ENCODE measurements around the gene SIPA1L3. TPM values are rescaled to one million over a fixed set of nuclear protein-coding genes. Genes with fewer than 3 reads are reported as not detected.

The SIPA1L3 gene
- polyA plus RNA-seq, 1 of the 3 experiments (the other 2 are of a cell fraction), result 11.6 TPM

DNA sequence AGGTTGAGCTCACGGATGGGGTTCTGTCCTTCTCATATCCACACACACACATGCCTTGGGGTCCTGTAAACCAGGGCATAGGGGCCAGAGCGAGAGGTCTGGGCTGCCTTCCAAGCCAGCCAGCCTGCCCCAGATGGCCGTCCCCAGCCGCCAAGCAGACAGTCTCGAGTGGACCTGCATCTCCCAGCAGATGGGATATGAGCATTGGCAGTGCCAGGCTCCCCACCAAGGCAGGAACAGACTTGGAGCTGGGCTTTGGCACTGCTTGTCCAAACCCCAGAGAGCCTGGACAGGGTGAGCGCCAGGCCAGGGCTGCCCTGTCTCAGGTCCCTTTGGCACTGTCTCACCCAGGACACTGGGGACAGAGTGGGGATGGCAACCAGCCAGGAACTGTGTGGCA, 186.6 kb downstream of the SIPA1L3 start:
- no peak overlapping the region for H3K4me2 ChIP-seq
- DNase-seq, result peak; percentile 90
- peaks cover 3% of the 10 kb centered on the region; the same call in 1 of the 2 replicates for H3K79me2 ChIP-seq (ENCODE audit: insufficient read depth)
- H3K9ac ChIP-seq, result no peak overlapping the region
- H3K9me3 ChIP-seq, result no peaks in the 10 kb centered on the region
- no peaks in the 10 kb centered on the region for H4K20me1 ChIP-seq (ENCODE audit: insufficient read depth)
- POLR2A ChIA-PET, result interaction anchor here (1.0 to 2.3 kb wide), 3 partner anchors 31 to 187 kb away, joined by 5 to 8 read pairs (median 6); partner anchors contain the start of genes SIPA1L3 and WDR87
- peaks cover 2 to 7% of the 10 kb centered on the region in 2 experiments for H3K36me3 ChIP-seq (replicated peaks in 1 of 2; ENCODE audit: control insufficient read depth in 1 of 2, insufficient read depth in 2 of 2, low read length in 1 of 2)
- H3K27ac ChIP-seq (ENCODE audit: low read depth in 2 of 2, low read length in 1 of 2), result peak overlapping the region in 1 of 2 experiments; percentile 66; a peak in 2 of 4 replicates
- H3K27me3 ChIP-seq (ENCODE audit: insufficient read depth), result no peaks in the 10 kb centered on the region
- H2AFZ ChIP-seq (ENCODE audit: low read depth), result no peak overlapping the region
- peaks cover 0 to 28% of the 10 kb centered on the region in 2 experiments; a peak in 1 of 4 replicates for H3K4me1 ChIP-seq (ENCODE audit: control insufficient read depth in 1 of 2, insufficient read depth in 2 of 2, low read depth in 1 of 2, low read length in 1 of 2)
- no peak overlapping the region for H3K4me3 ChIP-seq (ENCODE audit: low read depth in 2 of 2, low read length in 1 of 2)
- 80% methylated on average over 5 of the region's 6 CpGs for WGBS (ENCODE audit: low lambda C conversion rate)
- no peak for TF ChIP-seq YY1 (IDR thresholded peaks at IDR 0.05; ENCODE audit: low read depth)
- TF ChIP-seq TEAD4 (IDR thresholded peaks at IDR 0.05; ENCODE audit: borderline replicate concordance, insufficient read depth), result no peak
- peak in 1 of 2 experiments; percentile 56; a peak in 2 of 4 replicates for TF ChIP-seq EP300 (IDR thresholded peaks at IDR 0.05; ENCODE audit: borderline replicate concordance in 1 of 2, low read depth in 1 of 2, low read length in 1 of 2)
- peak; percentile 18; the same call in 1 of the 2 replicates for TF ChIP-seq MXI1 (IDR thresholded peaks at IDR 0.05; ENCODE audit: low read depth, low read length)
- TF ChIP-seq CHD2 (IDR thresholded peaks at IDR 0.05; ENCODE audit: low read length, partially characterized antibody), result peak; percentile 70
- TF ChIP-seq RFX5 (IDR thresholded peaks at IDR 0.05; ENCODE audit: low read length), result no peak
- TF ChIP-seq, protein P1, sequence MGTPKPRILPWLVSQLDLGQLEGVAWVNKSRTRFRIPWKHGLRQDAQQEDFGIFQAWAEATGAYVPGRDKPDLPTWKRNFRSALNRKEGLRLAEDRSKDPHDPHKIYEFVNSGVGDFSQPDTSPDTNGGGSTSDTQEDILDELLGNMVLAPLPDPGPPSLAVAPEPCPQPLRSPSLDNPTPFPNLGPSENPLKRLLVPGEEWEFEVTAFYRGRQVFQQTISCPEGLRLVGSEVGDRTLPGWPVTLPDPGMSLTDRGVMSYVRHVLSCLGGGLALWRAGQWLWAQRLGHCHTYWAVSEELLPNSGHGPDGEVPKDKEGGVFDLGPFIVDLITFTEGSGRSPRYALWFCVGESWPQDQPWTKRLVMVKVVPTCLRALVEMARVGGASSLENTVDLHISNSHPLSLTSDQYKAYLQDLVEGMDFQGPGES (IDR thresholded peaks at IDR 0.05; ENCODE audit: low read depth, low read length), result no peak
- peak; percentile 32 for TF ChIP-seq RAD21 (IDR thresholded peaks at IDR 0.05; ENCODE audit: low read length)
- CTCF ChIA-PET, result interaction anchor here (0.8 to 3.5 kb wide), 7 partner anchors 14 to 191 kb away, joined by 3 to 29 read pairs (median 3); partner anchors contain the start of genes SIPA1L3 and WDR87
- peaks cover 5% of the 10 kb centered on the region for H3F3A ChIP-seq (replicated peaks; ENCODE audit: insufficient read depth)
- H3K9me2 ChIP-seq, result no peaks in the 10 kb centered on the region

DNA sequence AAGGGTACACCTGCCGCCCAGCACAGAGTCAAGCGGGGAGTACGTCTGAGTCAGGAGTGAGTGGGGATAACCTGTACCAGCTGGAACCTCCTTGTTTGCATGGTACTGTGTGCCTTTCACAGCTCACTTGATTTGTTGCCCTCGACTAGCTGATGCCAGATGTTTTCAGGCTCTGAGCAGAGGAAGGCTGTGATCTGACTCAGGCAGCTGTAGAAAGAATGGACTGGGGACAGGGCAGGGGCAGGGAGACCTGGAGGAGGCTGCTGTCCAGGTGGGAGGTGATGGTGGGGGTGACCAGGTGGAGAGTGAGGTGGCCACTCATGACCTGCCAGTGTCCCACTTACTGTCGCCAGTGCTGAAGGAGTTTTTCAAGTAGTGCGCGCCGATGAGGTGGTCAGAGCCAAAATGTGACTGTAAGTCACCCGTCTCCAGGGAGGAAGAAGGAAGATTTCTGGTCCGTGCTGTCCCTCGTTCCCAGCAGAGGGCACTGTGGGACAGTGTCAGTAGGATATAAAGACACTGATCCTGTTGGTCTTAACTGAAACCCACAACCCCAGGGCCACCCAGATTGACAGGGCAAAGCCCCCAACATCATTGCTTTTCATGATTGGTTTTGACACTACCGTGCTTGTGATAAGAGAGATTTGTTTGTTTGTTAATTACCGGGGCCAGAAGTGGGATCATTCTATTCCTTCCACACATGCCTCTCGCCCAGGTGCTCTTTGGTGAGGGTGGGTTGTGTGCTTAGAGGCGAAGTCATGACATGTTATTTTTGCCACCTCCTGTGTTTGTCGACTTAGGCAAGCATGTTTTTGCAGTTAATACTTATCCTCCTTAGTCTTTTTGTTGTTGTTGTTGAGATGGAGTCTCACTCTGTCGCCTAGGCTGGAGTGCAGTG, 188.7 kb downstream of the SIPA1L3 start:
- Histone ChIP-seq H3K4me1 (ENCODE audit: control insufficient read depth in 1 of 2, insufficient read depth in 2 of 2, low read depth in 1 of 2, low read length in 1 of 2) (peaks cover 0 to 20% of the 10 kb centered on the region in 2 experiments; a peak in 1 of 4 replicates), H3K27ac (ENCODE audit: low read depth in 2 of 2, low read length in 1 of 2) (no peak overlapping the region), H3K9me2 (no peaks in the 10 kb centered on the region), H3F3A (replicated peaks; ENCODE audit: insufficient read depth) (peaks cover 5% of the 10 kb centered on the region), H4K20me1 (ENCODE audit: insufficient read depth) (no peaks in the 10 kb centered on the region), H3K4me2 (no peak overlapping the region), H3K9ac (no peak overlapping the region), H2AFZ (ENCODE audit: low read depth) (no peak overlapping the region), H3K36me3 (replicated peaks in 1 of 2; ENCODE audit: control insufficient read depth in 1 of 2, insufficient read depth in 2 of 2, low read length in 1 of 2) (peaks cover 12 to 15% of the 10 kb centered on the region in 2 experiments), H3K79me2 (ENCODE audit: insufficient read depth) (peaks cover 3% of the 10 kb centered on the region; the same call in 1 of the 2 replicates), H3K27me3 (ENCODE audit: insufficient read depth) (no peaks in the 10 kb centered on the region), H3K9me3 (0 out of 2 replicates have a peak, but pooled peaks cover 6% of the 10 kb centered on the region), H3K4me3 (ENCODE audit: low read depth in 2 of 2, low read length in 1 of 2) (no peak overlapping the region; a peak in 1 of 4 replicates)
- CTCF ChIA-PET, result interaction anchor here (0.7 to 3.5 kb wide), 22 partner anchors 9 to 240 kb away, joined by 3 to 29 read pairs (median 4); partner anchors contain the start of genes CATSPERG, SIPA1L3 and WDR87
- DNase-seq, result peak; percentile 74
- POLR2A ChIA-PET, result no interaction called here
- WGBS (ENCODE audit: low lambda C conversion rate), result 63% methylated on average over 17 of the region's 17 CpGs
- no peak for TF ChIP-seq ELF1 (IDR thresholded peaks at IDR 0.05)
- TF ChIP-seq SMC3 (IDR thresholded peaks at IDR 0.05; ENCODE audit: low read depth, low read length), result peak; percentile 71
- no peak for TF ChIP-seq SIN3A (IDR thresholded peaks at IDR 0.05; ENCODE audit: borderline replicate concordance, low read depth, low read length)
- no peak for TF ChIP-seq NFIC (IDR thresholded peaks at IDR 0.05; ENCODE audit: borderline replicate concordance)
- TF ChIP-seq RFX5 (IDR thresholded peaks at IDR 0.05; ENCODE audit: low read length), result peak; percentile 83
- TF ChIP-seq, protein P2, sequence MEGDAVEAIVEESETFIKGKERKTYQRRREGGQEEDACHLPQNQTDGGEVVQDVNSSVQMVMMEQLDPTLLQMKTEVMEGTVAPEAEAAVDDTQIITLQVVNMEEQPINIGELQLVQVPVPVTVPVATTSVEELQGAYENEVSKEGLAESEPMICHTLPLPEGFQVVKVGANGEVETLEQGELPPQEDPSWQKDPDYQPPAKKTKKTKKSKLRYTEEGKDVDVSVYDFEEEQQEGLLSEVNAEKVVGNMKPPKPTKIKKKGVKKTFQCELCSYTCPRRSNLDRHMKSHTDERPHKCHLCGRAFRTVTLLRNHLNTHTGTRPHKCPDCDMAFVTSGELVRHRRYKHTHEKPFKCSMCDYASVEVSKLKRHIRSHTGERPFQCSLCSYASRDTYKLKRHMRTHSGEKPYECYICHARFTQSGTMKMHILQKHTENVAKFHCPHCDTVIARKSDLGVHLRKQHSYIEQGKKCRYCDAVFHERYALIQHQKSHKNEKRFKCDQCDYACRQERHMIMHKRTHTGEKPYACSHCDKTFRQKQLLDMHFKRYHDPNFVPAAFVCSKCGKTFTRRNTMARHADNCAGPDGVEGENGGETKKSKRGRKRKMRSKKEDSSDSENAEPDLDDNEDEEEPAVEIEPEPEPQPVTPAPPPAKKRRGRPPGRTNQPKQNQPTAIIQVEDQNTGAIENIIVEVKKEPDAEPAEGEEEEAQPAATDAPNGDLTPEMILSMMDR (IDR thresholded peaks at IDR 0.05), result peak; percentile 75
- TF ChIP-seq GABPA (IDR thresholded peaks at IDR 0.05; ENCODE audit: low read depth), result no peak
- TF ChIP-seq, protein P3, sequence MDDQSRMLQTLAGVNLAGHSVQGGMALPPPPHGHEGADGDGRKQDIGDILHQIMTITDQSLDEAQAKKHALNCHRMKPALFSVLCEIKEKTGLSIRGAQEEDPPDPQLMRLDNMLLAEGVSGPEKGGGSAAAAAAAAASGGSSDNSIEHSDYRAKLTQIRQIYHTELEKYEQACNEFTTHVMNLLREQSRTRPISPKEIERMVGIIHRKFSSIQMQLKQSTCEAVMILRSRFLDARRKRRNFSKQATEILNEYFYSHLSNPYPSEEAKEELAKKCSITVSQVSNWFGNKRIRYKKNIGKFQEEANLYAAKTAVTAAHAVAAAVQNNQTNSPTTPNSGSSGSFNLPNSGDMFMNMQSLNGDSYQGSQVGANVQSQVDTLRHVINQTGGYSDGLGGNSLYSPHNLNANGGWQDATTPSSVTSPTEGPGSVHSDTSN (IDR thresholded peaks at IDR 0.05), result no peak
- no peak for TF ChIP-seq MEF2A (IDR thresholded peaks at IDR 0.05; ENCODE audit: borderline replicate concordance, low read depth)
- peak; percentile 65 for TF ChIP-seq RAD21 (IDR thresholded peaks at IDR 0.05; ENCODE audit: low read length)
- TF ChIP-seq, protein P4, sequence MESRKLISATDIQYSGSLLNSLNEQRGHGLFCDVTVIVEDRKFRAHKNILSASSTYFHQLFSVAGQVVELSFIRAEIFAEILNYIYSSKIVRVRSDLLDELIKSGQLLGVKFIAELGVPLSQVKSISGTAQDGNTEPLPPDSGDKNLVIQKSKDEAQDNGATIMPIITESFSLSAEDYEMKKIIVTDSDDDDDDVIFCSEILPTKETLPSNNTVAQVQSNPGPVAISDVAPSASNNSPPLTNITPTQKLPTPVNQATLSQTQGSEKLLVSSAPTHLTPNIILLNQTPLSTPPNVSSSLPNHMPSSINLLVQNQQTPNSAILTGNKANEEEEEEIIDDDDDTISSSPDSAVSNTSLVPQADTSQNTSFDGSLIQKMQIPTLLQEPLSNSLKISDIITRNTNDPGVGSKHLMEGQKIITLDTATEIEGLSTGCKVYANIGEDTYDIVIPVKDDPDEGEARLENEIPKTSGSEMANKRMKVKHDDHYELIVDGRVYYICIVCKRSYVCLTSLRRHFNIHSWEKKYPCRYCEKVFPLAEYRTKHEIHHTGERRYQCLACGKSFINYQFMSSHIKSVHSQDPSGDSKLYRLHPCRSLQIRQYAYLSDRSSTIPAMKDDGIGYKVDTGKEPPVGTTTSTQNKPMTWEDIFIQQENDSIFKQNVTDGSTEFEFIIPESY (IDR thresholded peaks at IDR 0.05; ENCODE audit: borderline replicate concordance, low read depth), result no peak
- TF ChIP-seq RXRA (IDR thresholded peaks at IDR 0.05; ENCODE audit: borderline replicate concordance, low read depth), result no peak

Measured in SK-N-SH (cell line).